HG03039 (cell line): ENCODE measurements around the gene LPCAT1.
"Not testable (repeated sequence)": the region's sequence is repeated elsewhere in the genome, so short reads cannot be mapped to it uniquely, and the experiment has no call there.

Experiments used
- ATAC-seq: cut with Tn5 transposase; IDR thresholded peaks from one replicate; pipeline ENCODE4 v1.9.1; 2021; ENCODE audit warnings: mild to moderate bottlenecking, moderate library complexity; ENCODE audit not compliant: unreplicated experiment

LPCAT1 gene

DNA sequence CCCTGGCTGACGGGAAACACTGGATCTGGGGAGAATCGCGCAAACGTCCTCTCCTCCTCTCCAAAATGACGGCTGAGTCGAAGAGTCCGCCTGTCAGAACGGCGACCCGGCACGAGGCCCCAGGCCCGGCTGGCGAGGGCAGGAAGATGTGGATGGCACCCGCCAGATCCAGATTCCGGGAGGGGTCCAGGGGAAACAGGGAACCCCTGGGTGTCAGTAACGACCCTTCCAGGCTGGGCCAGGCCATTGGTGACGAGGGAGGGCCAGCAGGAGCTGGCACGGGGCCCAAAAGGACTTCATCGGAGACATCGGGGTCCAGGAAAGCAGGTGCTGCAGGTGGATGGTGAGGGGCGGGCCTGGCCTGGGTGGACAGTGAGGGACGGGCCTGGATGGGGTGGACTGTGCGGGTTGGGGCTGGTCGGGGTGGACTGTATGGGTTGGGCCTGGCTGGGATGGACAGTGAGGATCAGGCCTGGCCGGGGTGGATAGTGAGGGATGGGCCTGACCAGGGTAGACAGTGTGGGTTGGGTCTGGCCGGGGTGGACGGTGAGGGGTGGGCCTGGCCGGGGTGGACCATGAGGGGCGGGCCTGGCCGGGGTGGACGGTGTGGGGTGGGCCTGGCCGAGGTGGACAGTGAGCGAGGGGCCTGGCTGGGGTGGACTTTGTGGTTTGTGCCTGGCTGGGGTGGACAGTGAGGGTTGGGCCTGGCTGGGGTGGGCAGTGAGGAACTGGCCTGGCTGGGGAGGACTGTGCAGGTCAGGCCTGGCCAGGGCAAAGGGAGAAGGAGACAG lies 92.5 kb downstream of the LPCAT1 start:
- no peak for ATAC-seq

DNA sequence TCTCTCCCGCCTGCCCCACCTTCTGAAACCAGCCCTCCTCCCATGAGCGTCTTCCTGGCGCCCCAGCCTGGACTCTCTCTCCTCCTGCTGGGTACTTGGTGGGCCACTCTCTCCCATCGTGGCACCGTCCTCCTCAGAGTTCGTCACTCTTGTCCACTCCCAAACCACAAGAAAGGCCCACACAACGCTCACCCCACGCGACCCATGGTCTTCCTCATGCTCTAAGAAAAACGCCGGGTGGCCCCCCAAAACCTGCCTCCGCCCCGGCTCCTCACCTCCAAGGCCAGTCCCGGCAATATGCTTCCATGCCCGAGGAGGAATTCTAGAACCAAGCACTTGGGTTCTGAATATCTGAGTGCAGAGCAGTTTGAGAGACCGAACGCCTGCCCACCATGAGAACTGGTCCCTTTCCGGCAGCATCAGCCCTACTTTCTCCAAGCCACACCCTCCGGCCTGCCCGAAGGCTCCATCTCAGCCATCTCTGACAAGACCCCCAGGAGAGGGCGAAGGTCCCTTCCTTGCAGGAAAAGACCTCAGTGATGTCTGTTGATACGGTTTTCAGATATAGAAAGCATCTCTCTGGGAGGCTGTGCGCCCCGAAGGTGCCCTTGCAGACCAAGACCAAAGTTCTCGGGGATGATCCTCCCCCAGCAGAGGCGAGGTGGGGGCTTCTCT lies 93.5 kb downstream of the LPCAT1 start:
- ATAC-seq, result no peak

DNA sequence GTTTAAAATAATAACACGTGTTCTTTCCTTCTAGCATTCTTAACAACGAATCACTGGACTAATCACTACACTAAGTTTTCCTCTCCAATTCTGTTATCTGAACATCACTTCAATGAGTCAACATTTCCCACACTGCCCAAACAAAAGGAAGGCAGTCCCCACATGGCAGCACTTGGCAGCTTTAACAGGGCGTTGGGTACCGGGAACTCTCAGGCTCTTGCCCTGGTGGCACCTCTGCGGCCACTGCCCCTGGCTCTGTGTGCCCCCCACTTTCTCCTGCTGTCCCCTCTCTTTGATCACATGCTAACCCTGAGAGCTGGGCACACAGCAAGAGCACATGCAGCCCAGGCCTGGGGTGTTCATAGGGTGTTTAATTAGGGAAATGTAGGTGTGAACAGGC lies 94.3 kb downstream of the LPCAT1 start:
- no peak for ATAC-seq

DNA sequence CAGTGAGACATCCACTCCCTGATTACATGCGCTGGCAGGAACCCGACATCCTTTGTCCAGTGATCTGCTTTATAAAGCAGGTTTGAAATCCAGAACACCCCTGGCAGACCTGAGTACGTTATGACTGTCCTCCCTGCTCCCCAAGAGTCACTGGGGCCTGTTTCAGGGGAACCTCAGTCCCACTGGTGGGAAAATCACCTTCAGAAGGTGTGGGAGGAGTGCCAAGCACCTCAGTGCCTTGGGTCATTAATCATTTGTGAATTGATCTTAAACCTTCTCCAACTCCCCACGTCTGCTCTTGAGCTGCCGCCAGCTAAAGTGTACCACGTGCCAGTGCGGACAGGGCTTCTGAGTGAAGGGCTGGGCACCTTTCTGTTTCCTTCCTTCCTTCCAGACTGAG lies 94.7 kb downstream of the LPCAT1 start:
- ATAC-seq, result no peak

DNA sequence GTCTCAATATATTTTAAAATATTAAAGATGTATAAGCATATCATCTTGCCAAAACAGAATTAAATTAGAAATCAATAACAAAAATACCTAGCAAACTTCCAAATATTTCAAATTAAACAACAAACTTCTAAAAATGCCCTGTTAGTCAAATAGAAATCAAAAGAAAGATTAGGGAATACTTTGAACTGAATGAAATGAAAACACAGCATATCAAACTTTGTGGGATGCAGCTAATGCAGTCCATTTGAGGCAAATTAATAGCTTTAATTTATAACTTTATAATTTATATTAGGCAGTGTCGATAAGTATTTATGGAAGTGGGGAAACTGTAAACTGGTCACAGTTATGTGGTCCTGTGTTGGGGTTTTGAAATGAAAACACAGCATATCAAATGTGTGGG lies 95.7 kb downstream of the LPCAT1 start:
- no peak for ATAC-seq

DNA sequence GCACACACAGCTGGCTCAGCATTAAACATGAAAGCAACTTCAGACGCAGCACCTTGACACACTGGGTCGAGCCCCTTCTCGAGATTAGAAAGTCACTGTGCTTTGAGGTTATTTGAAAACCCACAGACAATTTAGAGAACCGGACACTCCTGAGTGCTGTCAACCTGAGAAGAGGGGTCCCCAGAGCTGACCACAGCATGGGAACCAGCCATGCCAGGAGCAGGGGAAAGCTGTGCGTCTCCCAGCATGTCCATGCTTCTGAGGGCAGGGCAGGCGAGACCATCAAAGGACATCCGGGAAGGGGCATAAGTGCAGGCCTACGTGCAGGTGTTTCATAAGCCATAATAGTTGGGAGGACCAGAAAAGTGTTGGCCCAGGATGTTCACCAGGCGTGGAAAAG lies 99.0 kb downstream of the LPCAT1 start:
- no peak for ATAC-seq

DNA sequence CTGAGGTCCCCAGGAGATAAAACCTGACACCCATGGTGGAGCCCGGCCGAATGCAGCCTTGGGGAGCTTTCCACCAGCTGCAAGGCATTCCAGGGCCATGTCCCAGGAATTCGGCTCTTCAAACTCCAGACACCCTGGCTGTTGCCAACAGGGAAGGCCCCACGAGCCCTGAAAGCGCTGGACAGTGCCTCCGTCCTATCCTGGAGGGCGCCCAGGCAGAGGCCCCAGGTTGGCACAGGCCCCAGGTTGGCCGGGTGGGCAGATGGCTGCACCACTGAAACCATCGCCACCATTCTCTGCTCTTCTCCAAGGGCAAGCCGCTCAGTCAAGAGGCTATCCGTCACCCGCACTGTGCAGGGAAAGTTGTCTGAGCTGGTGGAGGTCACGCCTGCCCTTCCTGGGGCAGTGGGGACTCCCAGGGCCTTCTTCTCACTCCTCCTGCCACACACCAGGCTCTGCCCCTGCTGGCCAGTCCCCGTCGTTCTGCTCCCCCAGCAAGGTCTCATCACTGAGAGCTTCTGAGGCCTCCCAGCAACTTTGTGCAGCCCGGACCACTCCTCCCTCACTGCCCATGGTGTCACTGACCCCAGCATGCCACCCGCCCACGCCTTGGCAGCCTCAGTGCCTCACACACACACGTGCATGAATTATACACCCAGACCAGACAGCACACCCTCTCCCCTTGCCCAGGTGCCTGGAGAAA lies 99.7 kb downstream of the LPCAT1 start:
- ATAC-seq, result no peak

DNA sequence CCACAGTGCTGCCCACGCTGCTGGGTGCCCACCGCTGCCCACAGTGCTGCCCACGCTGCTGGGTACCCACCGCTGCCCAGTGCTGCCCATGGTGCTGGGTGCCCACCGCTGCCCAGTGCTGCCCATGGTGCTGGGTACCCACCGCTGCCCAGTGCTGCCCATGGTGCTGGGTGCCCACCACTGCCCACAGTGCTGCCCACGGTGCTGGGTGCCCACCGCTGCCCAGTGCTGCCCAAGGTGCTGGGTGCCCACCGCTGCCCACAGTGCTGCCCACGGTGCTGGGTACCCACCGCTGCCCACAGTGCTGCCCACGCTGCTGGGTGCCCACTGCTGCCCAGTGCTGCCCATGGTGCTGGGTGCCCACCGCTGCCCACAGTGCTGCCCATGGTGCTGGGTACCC lies 101.2 kb downstream of the LPCAT1 start:
- not testable (repeated sequence) for ATAC-seq

DNA sequence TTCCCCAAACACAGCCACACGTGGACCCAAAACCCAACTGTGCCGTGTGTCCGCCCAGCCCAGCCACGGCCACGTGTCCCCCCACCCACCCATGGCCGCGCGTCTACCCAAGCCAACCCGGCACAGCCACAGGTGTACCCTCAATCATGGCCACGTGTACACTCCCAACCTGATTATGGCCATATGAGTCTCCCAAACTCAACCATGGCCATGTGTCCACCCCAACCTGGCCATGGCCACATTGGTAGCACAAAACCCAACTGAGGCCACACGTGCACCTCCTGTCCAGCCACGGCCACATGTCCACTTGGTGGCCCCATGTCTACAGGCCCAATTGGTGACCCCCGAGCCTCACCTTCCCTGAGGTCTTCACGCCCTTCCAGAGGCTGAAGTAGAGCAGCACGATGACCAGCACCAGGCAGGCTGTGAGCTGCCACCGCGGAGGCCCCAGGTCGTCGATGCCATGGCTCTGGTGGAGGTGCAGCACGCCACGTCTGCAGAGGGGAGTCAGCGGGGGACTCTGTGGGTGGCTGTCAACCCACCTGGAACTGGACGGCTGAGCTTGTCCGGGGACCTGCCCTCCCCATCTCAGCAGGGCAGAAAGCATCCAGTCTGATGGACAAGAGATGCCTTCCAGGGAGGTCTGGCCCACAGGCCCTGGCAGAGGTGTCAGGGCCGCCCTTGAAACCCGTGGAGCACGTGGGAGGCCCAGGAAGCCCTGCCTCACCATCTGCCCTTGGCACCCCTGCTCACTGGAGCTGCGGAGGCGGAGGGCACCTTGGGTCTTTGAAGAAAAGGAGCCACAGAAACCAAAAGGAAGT lies 102.0 kb downstream of the LPCAT1 start:
- ATAC-seq, result no peak

DNA sequence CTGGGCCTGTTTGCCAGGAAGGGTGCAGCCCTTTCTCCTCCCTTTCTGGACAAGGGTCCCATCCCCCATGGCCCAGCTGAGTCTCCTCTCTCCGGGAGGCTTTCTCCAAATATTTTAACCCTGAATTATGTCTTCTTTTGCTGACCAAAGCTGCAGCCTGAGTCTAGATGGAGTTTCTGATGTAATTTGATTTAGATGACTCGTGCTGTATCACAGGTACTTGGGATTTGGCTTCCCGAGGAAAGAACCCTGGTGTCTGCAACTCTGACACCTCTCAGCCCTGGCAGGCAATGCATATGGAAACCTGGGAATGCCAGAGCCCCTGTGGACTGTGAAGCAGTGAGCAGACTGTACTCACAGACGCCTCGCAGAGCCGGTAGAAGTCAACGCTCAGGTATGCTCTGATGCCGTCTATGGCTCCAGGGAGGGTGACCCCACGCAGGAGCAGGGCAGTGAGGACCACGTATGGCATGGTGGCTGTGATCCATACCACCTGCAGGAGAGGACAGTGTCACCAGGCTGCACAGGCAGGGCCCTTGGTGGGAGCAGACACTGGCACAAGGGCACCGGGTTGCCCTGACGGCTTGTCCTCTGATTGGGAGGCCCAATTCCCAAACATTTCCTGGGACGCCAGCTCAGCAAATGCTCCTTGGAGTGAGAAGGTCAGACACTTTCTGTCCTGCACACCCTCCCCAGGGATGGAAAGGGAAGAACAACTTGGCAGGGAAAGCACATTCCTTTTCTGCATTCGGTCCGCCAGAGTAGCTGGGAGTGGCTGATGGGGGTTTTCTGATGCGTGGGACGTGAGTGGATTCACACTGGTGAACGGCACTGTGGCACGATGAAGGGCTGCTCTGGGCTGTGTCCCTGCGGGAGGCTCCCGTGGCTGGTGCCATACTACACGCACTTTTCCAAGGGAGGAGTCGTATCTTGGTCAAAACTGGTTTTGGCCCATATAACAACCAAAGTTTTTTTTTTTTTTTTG lies 103.3 kb downstream of the LPCAT1 start:
- no peak for ATAC-seq

DNA sequence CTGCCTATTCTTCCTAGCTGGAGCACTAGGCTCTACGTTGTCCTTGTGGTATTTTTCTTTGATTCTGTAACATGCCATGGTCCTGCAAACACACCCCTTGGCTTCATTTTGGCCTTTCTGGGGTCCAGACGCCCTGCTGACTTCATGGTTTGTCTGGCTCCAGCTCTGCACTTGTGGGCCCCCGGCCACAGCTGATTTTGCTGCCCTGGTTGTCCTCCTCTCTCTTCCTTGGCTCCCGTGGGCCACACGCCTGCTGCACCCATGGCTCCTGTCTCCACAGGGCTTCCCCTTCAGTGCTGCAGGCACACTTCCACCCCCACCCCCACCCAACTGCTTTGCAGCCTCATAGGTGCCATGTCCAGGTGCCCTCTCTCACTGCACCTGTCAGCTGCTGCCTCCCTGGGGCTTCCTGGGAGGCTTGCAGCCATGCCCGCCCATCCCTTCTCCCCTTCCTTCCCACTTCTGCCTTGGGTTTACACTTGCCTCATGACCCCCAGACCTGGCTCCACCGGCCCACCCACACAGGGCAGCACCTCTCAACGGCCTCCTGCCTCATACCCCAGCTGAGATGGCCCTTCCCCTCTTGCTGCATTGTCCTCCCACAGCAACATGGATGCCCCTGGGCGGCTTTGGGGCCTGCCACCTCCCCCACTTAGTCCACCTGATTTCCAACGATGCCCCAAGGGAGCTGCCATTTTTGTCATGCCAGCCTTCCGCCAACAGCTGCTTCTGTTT lies 104.1 kb downstream of the LPCAT1 start:
- no peak for ATAC-seq

DNA sequence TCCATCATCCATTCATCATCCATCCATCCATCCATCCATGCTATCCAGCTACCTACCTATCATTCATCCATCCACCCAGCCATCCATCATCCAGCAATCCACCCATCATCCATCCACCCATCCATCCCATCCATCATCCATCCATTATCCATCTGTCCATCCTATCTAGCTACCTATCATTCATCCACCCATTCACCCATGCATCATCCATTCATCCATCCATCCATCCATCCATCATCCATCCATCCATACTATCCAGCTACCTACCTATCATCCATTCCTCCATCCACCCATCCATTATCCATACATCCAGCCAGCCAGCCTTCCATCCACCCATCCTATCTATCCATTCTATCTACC lies 104.9 kb downstream of the LPCAT1 start:
- ATAC-seq, result no peak

DNA sequence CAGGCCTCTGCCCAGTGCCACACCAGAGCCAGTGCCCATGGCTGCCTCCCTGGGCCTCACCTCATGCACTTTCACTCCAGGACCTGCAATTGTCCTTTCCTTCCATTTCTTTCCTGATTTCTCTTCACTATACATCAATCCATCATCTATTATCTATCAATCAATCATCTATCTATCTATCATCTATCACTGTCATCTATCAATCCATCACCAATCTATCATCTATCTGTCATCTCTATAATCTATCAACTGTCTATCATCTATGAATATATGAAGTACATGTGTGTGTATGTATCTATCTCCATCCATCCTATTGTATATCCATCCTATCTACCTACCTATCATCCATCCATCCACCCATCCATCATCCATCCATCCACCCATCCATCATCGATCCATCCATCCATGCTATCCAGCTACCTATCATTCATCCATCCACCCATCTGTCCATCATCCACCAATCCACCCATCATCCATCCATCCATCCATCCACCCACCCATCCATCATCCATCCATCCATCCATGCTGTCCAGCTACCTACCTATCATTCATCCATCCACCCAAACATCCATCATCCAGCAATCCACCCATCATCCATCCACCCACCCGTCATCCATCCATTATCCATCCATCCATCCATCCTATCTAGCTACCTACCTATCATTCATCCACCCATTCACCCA lies 105.4 kb downstream of the LPCAT1 start:
- ATAC-seq, result no peak

DNA sequence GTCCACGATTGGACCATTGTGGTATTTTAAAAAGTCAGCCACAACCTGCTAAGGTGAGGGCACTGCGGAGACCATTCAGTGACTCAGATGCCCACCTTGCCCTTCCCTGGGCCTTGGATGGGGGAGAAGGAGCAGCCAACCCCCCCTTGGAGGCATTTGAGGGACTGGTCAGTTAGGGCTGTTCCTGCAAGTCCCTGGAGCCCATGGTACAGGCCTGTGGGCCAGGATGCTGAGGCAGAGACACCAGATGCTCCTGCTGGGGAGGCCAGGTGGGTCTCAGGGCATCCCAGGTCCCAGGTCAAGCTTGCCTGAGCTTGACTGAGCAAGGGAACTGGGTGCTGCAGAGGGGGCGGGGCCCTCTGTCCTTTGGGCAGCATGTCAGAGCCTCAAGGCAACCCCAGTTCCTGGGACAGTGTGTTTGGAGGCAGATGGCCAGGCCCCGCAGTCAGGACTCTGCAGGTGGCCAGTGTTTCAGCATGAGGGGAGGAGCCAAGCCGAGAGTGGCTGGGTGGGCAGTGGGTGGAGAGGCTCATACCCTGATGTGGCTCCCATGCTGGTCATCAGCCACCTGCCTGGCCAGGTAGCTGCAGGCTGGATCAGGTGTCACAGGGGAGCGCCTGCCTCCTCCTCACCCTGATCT lies 106.1 kb downstream of the LPCAT1 start:
- no peak for ATAC-seq

DNA sequence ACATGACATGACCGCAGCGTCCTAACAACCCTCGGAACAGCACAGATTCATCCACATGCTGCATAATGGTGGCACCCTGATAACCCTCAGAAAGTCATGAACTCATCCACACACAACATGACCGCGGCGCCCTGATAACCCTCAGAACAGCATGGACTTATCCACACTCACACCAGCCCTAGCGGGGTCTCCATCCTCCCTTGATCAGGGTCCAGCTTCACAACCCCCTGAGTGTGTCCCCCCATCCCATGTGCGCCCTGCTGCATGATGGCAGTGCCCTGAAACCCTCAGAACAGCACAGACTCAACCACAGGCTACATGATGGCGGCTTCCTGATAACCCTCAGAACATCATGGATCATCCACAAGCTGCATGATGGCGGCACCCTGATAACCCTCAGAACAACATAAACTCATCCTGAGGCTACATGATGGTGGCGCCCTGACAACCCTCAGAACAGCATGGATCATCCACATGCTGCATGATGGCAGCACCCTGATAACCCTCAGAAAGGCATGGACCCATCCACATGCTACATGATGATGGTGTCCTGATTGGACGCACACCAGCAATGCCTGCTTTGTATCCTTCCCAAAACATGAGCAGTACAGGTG lies 106.8 kb downstream of the LPCAT1 start:
- no peak for ATAC-seq

DNA sequence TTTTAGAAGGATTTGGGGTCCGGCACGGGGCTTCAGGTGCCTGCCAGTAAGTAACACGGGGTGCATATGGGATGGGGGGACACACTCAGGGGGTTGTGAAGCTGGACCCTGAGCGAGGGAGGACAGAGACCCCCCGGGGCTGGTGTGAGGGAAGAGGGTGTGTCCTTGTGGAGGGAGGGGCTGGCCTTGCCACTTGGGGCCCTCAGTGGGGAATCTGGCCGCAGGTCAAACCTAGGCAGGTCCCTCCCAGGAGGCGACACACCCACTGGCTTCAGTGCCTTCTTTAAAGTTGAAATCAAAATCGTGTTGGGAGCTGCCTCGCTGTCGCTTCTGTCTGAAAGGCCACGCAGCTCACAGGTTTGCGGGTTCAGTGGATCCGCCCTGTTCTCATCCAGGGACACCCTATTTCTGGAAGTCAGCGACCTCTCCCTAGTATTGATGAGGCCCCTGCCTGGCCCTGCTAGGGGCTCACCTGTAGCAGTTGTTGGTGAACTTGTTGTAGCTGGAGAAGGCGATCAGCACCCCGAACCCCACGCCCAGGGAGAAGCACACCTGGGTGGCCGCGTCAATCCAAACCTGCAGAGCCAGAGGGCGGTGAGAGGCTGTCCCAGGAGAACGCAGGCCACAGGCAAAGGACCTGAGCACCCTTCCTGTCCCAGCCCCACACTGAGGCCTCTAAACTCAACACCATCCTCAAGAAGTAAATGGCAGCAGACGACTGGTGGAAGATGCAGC lies 108.0 kb downstream of the LPCAT1 start:
- no peak for ATAC-seq

DNA sequence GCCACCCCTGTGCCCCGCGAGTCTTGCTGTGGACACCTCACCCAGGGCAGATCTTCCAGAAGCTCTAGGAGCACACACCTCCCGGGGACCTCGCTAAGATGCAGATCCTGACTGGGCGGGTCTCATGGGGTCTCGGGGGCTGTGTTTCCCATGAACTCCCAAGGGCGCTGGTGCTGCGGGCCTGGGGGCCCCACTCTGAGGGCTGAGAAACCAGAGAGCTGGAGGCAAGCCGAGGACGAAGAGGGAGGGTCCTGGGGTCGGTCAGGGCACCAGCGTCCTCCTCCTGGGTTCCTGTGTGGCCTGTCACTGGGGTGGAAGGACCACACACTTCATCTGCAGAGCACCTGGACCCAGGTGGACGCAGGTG lies 108.7 kb downstream of the LPCAT1 start:
- ATAC-seq, result no peak
